HepG2 (cell line): ENCODE results near the gene MFF. TPM values are rescaled to one million over a fixed set of nuclear protein-coding genes. Genes with fewer than 3 reads are reported as not detected.

ENCODE experiments used
- ATAC-seq: fragments of 200-7000 bp; cut with Tn5 transposase; 3 replicates; pipeline ENCODE4 v1.9.1; 2020; ENCODE audit warnings: mild to moderate bottlenecking, moderate library complexity
- BruUV-seq: library from RNA; stranded (reverse); fragments of 400-500 nt; replicated peaks from 2 replicates; lab custom pipeline; 2021; lab: Mats Ljungman, UMichigan
- CTCF ChIA-PET: fragments of 300-600 bp; formaldehyde crosslinking; extraction: SDS; loops from one replicate; lab custom pipeline; 2021; ENCODE audit warnings: low total read pairs, inconsistent platforms, low intra/inter-chr PET ratio; lab: Yijun Ruan, JAX
- POLR2A ChIA-PET: fragments of 350-600 bp; sonication (Branson Sonifier 250); formaldehyde crosslinking; loops from one replicate; lab custom pipeline; 2020; ENCODE audit warnings: antibody characterized with exemption, inconsistent platforms; lab: Yijun Ruan, JAX
- DNase-seq: peaks from one replicate; pipeline ENCODE4 v3.0.0-alpha.2; 2015; ENCODE audit warnings: low spot score
- FAIRE-seq: peaks from 3 replicates; lab custom pipeline; 2011; peaks lifted over from hg19 to GRCh38; lab: Jason Lieb, UNC
- H2AFZ ChIP-seq: one replicate; pipeline ENCODE4 v1.6.1; 2011; ENCODE audit warnings: low read length, inconsistent platforms
- H3K27ac ChIP-seq: fragments of 300-600 bp; 3 replicates; pipeline ENCODE4 v1.8.0; 2011; ENCODE audit warnings: mixed run types, mild to moderate bottlenecking, mixed read lengths, low read length, inconsistent platforms; ENCODE audit not compliant: insufficient read depth; ENCODE audit errors: extremely low read length
- H3K27me3 ChIP-seq, 2 experiments: fragments of 200-600 bp in 1 of 2; 2 replicates in 1 of 2; 3 replicates in 1 of 2; pipeline versions ENCODE4 v1.6.0 to v1.8.0; 2011; ENCODE audit warnings: low read length in 2 of 2, mild to moderate bottlenecking in 2 of 2, moderate library complexity in 2 of 2, inconsistent platforms in 1 of 2; ENCODE audit not compliant: insufficient read depth in 2 of 2, control insufficient read depth in 1 of 2
- H3K36me3 ChIP-seq, 2 experiments: fragments of 200-600 bp in 1 of 2; replicated peaks in 1 of 2; 2 replicates in 1 of 2; 3 replicates in 1 of 2; pipeline versions ENCODE4 v1.5.1 to v1.8.0; 2011; ENCODE audit warnings: low read length in 2 of 2, inconsistent platforms in 1 of 2; ENCODE audit not compliant: insufficient read depth in 2 of 2, control insufficient read depth in 1 of 2
- H3K4me1 ChIP-seq: 2 replicates; pipeline ENCODE4 v1.5.1; 2012; ENCODE audit warnings: low read length, inconsistent platforms; ENCODE audit not compliant: insufficient read depth
- H3K4me2 ChIP-seq: 2 replicates; pipeline ENCODE4 v1.6.0; 2011; ENCODE audit warnings: low read depth, low read length, inconsistent platforms
- H3K4me3 ChIP-seq, 3 experiments: fragments of 200-600 bp in 1 of 3; sonication (generic), shearing (Covaris generic) in 1 of 3; replicated peaks in 1 of 3; 2 replicates each; pipeline ENCODE4 v1.5.1; 2011 to 2016; ENCODE audit warnings: low read length in 3 of 3, inconsistent platforms in 2 of 3, low read depth in 2 of 3, mild to moderate bottlenecking in 2 of 3, control low read depth in 1 of 3, mixed read lengths in 1 of 3; ENCODE audit not compliant: insufficient read depth in 1 of 3
- H3K79me2 ChIP-seq: one replicate; pipeline ENCODE4 v1.6.1; 2011; ENCODE audit warnings: low read length, inconsistent platforms; ENCODE audit not compliant: insufficient read depth
- H3K9ac ChIP-seq: 2 replicates; pipeline ENCODE4 v1.6.0; 2011; ENCODE audit warnings: mild to moderate bottlenecking, low read depth, low read length, inconsistent platforms; ENCODE audit not compliant: insufficient read depth
- H3K9me3 ChIP-seq: 2 replicates; pipeline ENCODE4 v1.5.1; 2012; ENCODE audit warnings: mild to moderate bottlenecking, low read length
- H4K20me1 ChIP-seq: 2 replicates; pipeline ENCODE4 v1.6.0; 2011; ENCODE audit warnings: inconsistent platforms, mild to moderate bottlenecking, low read length, moderate library complexity; ENCODE audit not compliant: insufficient read depth
- AFF4 ChIP-seq: sonication (generic); formaldehyde crosslinking; IDR thresholded peaks from 2 replicates; pipeline ENCODE4 v1.4.0; 2020; ENCODE audit warnings: missing genetic modification reagents
- ARID2 ChIP-seq: sonication (generic); formaldehyde crosslinking; IDR thresholded peaks from 2 replicates; pipeline ENCODE4 v1.8.1; 2022; ENCODE audit warnings: mild to moderate bottlenecking, missing genetic modification reagents, borderline replicate concordance
- ARID3A ChIP-seq: IDR thresholded peaks from 2 replicates; pipeline ENCODE4 v1.6.1; 2012; ENCODE audit warnings: low read depth, low read length, improper control_type of control experiment
- ATF3 ChIP-seq: sonication (generic); formaldehyde crosslinking; IDR thresholded peaks from 2 replicates; pipeline ENCODE4 v1.4.0; 2020; ENCODE audit warnings: missing genetic modification reagents
- BRCA1 ChIP-seq: sonication (generic); formaldehyde crosslinking; IDR thresholded peaks from 2 replicates; pipeline ENCODE4 v1.4.0; 2020; ENCODE audit warnings: missing genetic modification reagents
- MEIS2 ChIP-seq: sonication (generic); formaldehyde crosslinking; IDR thresholded peaks from 2 replicates; pipeline ENCODE4 v1.9.0; 2021; ENCODE audit warnings: mild to moderate bottlenecking, missing genetic modification reagents
- RARA ChIP-seq: IDR thresholded peaks from 2 replicates; pipeline ENCODE4 v1.6.1; 2016; ENCODE audit warnings: missing genetic modification reagents, missing compliant biosample characterization
- SETDB1 ChIP-seq: sonication (generic); formaldehyde crosslinking; IDR thresholded peaks from 2 replicates; pipeline ENCODE4 v1.5.1; 2020; ENCODE audit warnings: missing genetic modification reagents, mild to moderate bottlenecking, borderline replicate concordance
- SP5 ChIP-seq: IDR thresholded peaks from 2 replicates; pipeline ENCODE4 v1.6.1; 2016; ENCODE audit warnings: low read depth, borderline replicate concordance
- USF2 ChIP-seq, 2 experiments: sonication (generic) in 1 of 2; formaldehyde crosslinking in 1 of 2; IDR thresholded peaks; 2 replicates each; pipeline versions ENCODE4 v1.5.1 to v1.6.1; 2011 to 2020; ENCODE audit warnings: borderline replicate concordance in 1 of 2, low read depth in 1 of 2, low read length in 1 of 2, mild to moderate bottlenecking in 1 of 2, missing genetic modification reagents in 1 of 2, moderate library complexity in 1 of 2
- ZFAT ChIP-seq: sonication (generic); formaldehyde crosslinking; conservative IDR thresholded peaks from 2 replicates; pipeline ENCODE4 v1.8.1; 2023; ENCODE audit warnings: missing genetic modification reagents, inconsistent platforms
- ZFP62 ChIP-seq: sonication (generic); formaldehyde crosslinking; IDR thresholded peaks from 2 replicates; pipeline ENCODE4 v1.4.0; 2020; ENCODE audit warnings: missing genetic modification reagents
- ZNF276 ChIP-seq: sonication (generic); formaldehyde crosslinking; IDR thresholded peaks from 2 replicates; pipeline ENCODE4 v1.4.0; 2020; ENCODE audit warnings: mild to moderate bottlenecking, low read depth, missing genetic modification reagents
- ZNF703 ChIP-seq: sonication (generic); formaldehyde crosslinking; IDR thresholded peaks from 2 replicates; pipeline ENCODE4 v1.5.1; 2020; ENCODE audit warnings: missing genetic modification reagents, mild to moderate bottlenecking, moderate library complexity, borderline replicate concordance
- ZNF883 ChIP-seq: sonication (generic); formaldehyde crosslinking; IDR thresholded peaks from 2 replicates; pipeline ENCODE4 v1.5.1; 2020; ENCODE audit warnings: mild to moderate bottlenecking, missing genetic modification reagents; ENCODE audit errors: not compliant biosample characterization
- WGBS: methylation state at CpG from one replicate; pipeline ENCODE4 v1.1.6; 2017; ENCODE audit warnings: low lambda C conversion rate; 5-methylcytosine and 5-hydroxymethylcytosine counted together
- in situ Hi-C: cut with HindIII; loops from 2 replicates; pipeline ENCODE4 v1.10.0; 2017; ENCODE audit warnings: low pct_unique_long_range_greater_than_20kb; ENCODE audit not compliant: extremely low pct_ligation_motif_present
- intact Hi-C: fragments of 100-400 bp; cut with micrococcal nuclease; formaldehyde crosslinking; loops from one replicate; pipeline ENCODE4 v1.10.0; 2022; ENCODE audit not compliant: unreplicated experiment
- polyA plus RNA-seq, 8 experiments: library from polyadenylated mRNA; depleted of rRNA in 3 of 8; stranded (reverse) in 7 of 8; unstranded in 1 of 8; fragments of >200 nt; fragmentation: Illumina TruSeq in 4 of 8; extraction: Trizol in 4 of 8; gene quantifications; 2 replicates each; pipeline versions ENCODE4 v1.2.1 to v1.2.3, GENCODE V29; 2011 to 2016; ENCODE audit warnings: low read depth in 4 of 8, missing spikeins in 1 of 8, mixed read lengths in 1 of 8; ENCODE audit not compliant: insufficient read depth in 1 of 8
- total RNA-seq, 5 experiments: library from RNA; depleted of rRNA; stranded (reverse); fragments of >200 nt; fragmentation: Illumina TruSeq; extraction: Trizol; gene quantifications; 2 replicates each; pipeline ENCODE4 v1.2.3, GENCODE V29; 2016; ENCODE audit warnings: low read depth in 1 of 5

Gene MFF
- total and polyA plus RNA-seq, 2 of the 13 experiments (the other 11 are each of a cell fraction or from before 2014, with no cell fraction given), result 81.9 to 156 TPM

- WGBS, result 100% methylated on average over 2 of the region's 2 CpGs
- no peaks in the 10 kb centered on the region for H3K79me2 ChIP-seq
- in situ Hi-C loops (no loop called here), intact Hi-C loops (no loop called here)
- no peak overlapping the region for H2AFZ ChIP-seq
- BruUV-seq, result no TSS peak
- no peak for DNase-seq
- FAIRE-seq, result no peak
- no peaks in the 10 kb centered on the region for H3K9me3 ChIP-seq
- POLR2A ChIA-PET, result interaction anchor here (4.8 kb wide), 1 partner anchor 12 kb away, joined by 33 read pairs; the partner anchor contains the start of gene MFF
- no peaks in the 10 kb centered on the region for H4K20me1 ChIP-seq
- H3K36me3 ChIP-seq, result peaks cover 9 to 44% of the 10 kb centered on the region in 2 experiments
- H3K27ac ChIP-seq, result no peak overlapping the region
- peaks cover 31% of the 10 kb centered on the region for H3K4me1 ChIP-seq
- H3K4me3 ChIP-seq, result no peak overlapping the region
- no peak for ATAC-seq
- no peak overlapping the region for H3K4me2 ChIP-seq
- CTCF ChIA-PET, result no interaction called here
- no peaks in the 10 kb centered on the region for H3K27me3 ChIP-seq
- no peak overlapping the region for H3K9ac ChIP-seq
- TF ChIP-seq ARID2 (CRISPR knock-in tag), result no peak
- TF ChIP-seq ZFP62 (CRISPR knock-in tag), result no peak
- no peak for TF ChIP-seq BRCA1 (CRISPR knock-in tag)
- no peak for TF ChIP-seq RARA
- TF ChIP-seq ZNF883 (CRISPR knock-in tag), result no peak
- no peak for TF ChIP-seq ATF3 (CRISPR knock-in tag)
- no peak for TF ChIP-seq SP5
- TF ChIP-seq ZNF703, result no peak
- TF ChIP-seq SETDB1 (CRISPR knock-in tag), result no peak
- TF ChIP-seq ARID3A, result no peak
- no peak for TF ChIP-seq ZNF276 (CRISPR knock-in tag)
- no peak for TF ChIP-seq ZFAT (CRISPR knock-in tag)
- TF ChIP-seq MEIS2 (CRISPR knock-in tag), result no peak
- TF ChIP-seq USF2 (IDR thresholded peaks at IDR 0.05; ENCODE audit: low read depth, low read length), result no peak
- TF ChIP-seq USF2 (CRISPR knock-in tag; IDR thresholded peaks at IDR 0.05; ENCODE audit: borderline replicate concordance), result no peak
- TF ChIP-seq AFF4 (CRISPR knock-in tag), result no peak
Measured at GRCh38 chr2:227337442-227337841, 12.4 kb downstream of the MFF start.
